Mesothelial cell of epicardium (in vitro differentiated cells): ENCODE data around the gene GKN1. TPM values are rescaled to one million over a fixed set of nuclear protein-coding genes. Genes with fewer than 3 reads are reported as not detected.

Experiments used
- DNase-seq, 2 experiments: peaks; one replicate each; pipeline ENCODE4 v3.0.0; 2021; ENCODE audit warnings: low spot score in 2 of 2; ENCODE audit not compliant: unreplicated experiment in 2 of 2
- H3K27ac Mint-ChIP-seq: 2 replicates; pipeline ENCODE4 v1.8.0; 2021; ENCODE audit warnings: mixed read lengths
- H3K27me3 Mint-ChIP-seq: 2 replicates; pipeline ENCODE4 v1.8.0; 2021; ENCODE audit warnings: low read depth, mixed read lengths
- H3K36me3 Mint-ChIP-seq: 2 replicates; pipeline ENCODE4 v1.8.0; 2021; ENCODE audit warnings: mixed read lengths
- H3K4me1 Mint-ChIP-seq: 2 replicates; pipeline ENCODE4 v1.8.0; 2021; ENCODE audit warnings: mixed read lengths
- H3K4me3 Mint-ChIP-seq: 2 replicates; pipeline ENCODE4 v1.8.0; 2021; ENCODE audit warnings: mild to moderate bottlenecking, moderate library complexity, mixed read lengths
- H3K9me3 Mint-ChIP-seq: 2 replicates; pipeline ENCODE4 v1.8.0; 2021; ENCODE audit warnings: mixed read lengths
- total RNA-seq: library from RNA; stranded (reverse); gene quantifications from 3 replicates; pipeline ENCODE4 v1.2.1, GENCODE V29; 2021
- TF ChIP-seq, protein P1 (sequence below): fragments of 200-600 bp; sonication (generic); IDR thresholded peaks from one replicate; pipeline ENCODE4 v1.5.0; 2021; ENCODE audit warnings: antibody characterized with exemption; ENCODE audit not compliant: unreplicated experiment

GKN1 gene
- total RNA-seq, 1 donor from 2014 or later, result not detected

DNA sequence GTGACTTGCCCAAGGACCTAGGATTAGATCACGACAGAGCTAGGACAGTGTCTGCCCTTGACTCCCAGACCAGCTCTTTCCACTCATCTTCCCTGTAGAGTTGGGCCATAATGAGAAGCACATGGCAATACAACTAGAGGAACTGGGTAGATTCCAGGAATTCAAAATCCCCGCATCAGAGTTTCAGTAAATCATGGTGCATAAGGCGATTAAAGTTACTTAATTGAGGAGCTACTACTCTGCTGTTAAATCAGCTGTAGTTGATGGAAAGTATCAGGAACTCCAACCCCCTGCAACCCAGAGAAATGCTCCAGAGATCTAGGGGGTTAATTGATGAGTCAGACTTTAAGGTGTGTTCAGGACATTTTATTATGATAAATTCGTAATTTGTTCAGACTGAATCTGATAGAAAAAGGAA lies 44.3 kb downstream of the GKN1 start:
- H3K27ac Mint-ChIP-seq, result no peak overlapping the region
- DNase-seq, result no peak
- H3K27me3 Mint-ChIP-seq, result no peaks in the 10 kb centered on the region
- no peak overlapping the region for H3K4me3 Mint-ChIP-seq
- no peaks in the 10 kb centered on the region for H3K36me3 Mint-ChIP-seq
- TF ChIP-seq, protein P1, sequence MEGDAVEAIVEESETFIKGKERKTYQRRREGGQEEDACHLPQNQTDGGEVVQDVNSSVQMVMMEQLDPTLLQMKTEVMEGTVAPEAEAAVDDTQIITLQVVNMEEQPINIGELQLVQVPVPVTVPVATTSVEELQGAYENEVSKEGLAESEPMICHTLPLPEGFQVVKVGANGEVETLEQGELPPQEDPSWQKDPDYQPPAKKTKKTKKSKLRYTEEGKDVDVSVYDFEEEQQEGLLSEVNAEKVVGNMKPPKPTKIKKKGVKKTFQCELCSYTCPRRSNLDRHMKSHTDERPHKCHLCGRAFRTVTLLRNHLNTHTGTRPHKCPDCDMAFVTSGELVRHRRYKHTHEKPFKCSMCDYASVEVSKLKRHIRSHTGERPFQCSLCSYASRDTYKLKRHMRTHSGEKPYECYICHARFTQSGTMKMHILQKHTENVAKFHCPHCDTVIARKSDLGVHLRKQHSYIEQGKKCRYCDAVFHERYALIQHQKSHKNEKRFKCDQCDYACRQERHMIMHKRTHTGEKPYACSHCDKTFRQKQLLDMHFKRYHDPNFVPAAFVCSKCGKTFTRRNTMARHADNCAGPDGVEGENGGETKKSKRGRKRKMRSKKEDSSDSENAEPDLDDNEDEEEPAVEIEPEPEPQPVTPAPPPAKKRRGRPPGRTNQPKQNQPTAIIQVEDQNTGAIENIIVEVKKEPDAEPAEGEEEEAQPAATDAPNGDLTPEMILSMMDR, result no peak
- peaks cover 56% of the 10 kb centered on the region for H3K4me1 Mint-ChIP-seq
- no peaks in the 10 kb centered on the region for H3K9me3 Mint-ChIP-seq

- Mint-ChIP-seq H3K4me3 (no peak overlapping the region), H3K27me3 (no peaks in the 10 kb centered on the region), H3K27ac (peak overlapping the region; percentile 81), H3K9me3 (no peaks in the 10 kb centered on the region), H3K36me3 (no peaks in the 10 kb centered on the region), H3K4me1 (peaks cover 43% of the 10 kb centered on the region)
- DNase-seq, result no peak
- TF ChIP-seq, protein P1, result no peak
Measured at GRCh38 chr2:69020496-69021426, 46.3 kb downstream of the GKN1 start.

- peaks cover 4% of the 10 kb centered on the region for H3K9me3 Mint-ChIP-seq
- no peaks in the 10 kb centered on the region for H3K27me3 Mint-ChIP-seq
- H3K4me1 Mint-ChIP-seq, result peaks cover 43% of the 10 kb centered on the region
- H3K27ac Mint-ChIP-seq, result peak overlapping the region; percentile 81
- H3K4me3 Mint-ChIP-seq, result no peak overlapping the region
- peaks cover 3% of the 10 kb centered on the region for H3K36me3 Mint-ChIP-seq
- TF ChIP-seq, protein P1, result no peak
- no peak for DNase-seq
Measured at GRCh38 chr2:69021727-69022126, 47.3 kb downstream of the GKN1 start.

DNA sequence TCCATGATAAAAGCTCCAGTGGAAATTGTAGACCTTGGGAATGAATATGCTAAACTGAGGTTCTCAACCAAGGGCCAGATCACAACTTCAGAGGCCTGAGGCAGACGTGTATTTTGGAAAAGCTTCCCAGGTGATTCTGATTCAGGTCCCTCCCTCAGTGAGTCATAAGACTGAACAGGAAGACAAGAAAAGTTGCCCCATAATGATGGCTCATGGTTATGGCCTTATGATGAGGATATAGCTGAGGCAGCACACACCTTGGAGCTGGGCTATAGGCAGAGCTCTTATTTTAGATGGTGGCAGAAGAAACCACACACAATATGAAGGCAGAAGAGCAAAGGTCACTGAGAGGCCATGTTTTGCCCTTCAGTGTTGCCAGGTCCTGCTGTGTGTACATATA lies 48.1 kb downstream of the GKN1 start:
- Mint-ChIP-seq H3K4me1 (peaks cover 34% of the 10 kb centered on the region), H3K9me3 (peaks cover 12% of the 10 kb centered on the region), H3K27me3 (no peaks in the 10 kb centered on the region), H3K36me3 (peaks cover 11% of the 10 kb centered on the region), H3K27ac (no peak overlapping the region), H3K4me3 (no peak overlapping the region)
- TF ChIP-seq, protein P1, result no peak
- DNase-seq, result no peak

GRCh38 chr2:69023236-69023635 lies 48.8 kb downstream of the GKN1 start:
- H3K36me3 Mint-ChIP-seq, result peaks cover 15% of the 10 kb centered on the region
- peaks cover 28% of the 10 kb centered on the region for H3K4me1 Mint-ChIP-seq
- no peak overlapping the region for H3K27ac Mint-ChIP-seq
- no peak overlapping the region for H3K4me3 Mint-ChIP-seq
- peaks cover 17% of the 10 kb centered on the region for H3K9me3 Mint-ChIP-seq
- DNase-seq, result no peak
- no peaks in the 10 kb centered on the region for H3K27me3 Mint-ChIP-seq
- TF ChIP-seq, protein P1, result no peak
